Small intestine (tissue), 7 donors: ENCODE data around the gene C11orf68. TPM values are rescaled to one million over a fixed set of nuclear protein-coding genes. Genes with fewer than 3 reads are reported as not detected.

Experiments used
- DNase-seq, 2 donors: peaks; one replicate each; pipeline versions ENCODE4 v3.0.0 to v3.0.0-alpha.2; 2013
- FAIRE-seq: peaks from 2 replicates; lab custom pipeline; 2012; peaks lifted over from hg19 to GRCh38; lab: Jason Lieb, UNC
- H3K27ac ChIP-seq, 3 donors: one replicate each; pipeline ENCODE4 v1.5.1; 2013; ENCODE audit warnings: low read length in 2 of 3, mild to moderate bottlenecking in 2 of 3, control low read depth in 1 of 3, inconsistent platforms in 1 of 3, low read depth in 1 of 3, moderate library complexity in 1 of 3
- H3K27me3 ChIP-seq, 3 donors: one replicate each; pipeline ENCODE4 v1.6.1; 2013; ENCODE audit warnings: low read length in 3 of 3, inconsistent platforms in 1 of 3; ENCODE audit not compliant: control insufficient read depth in 3 of 3, insufficient read depth in 3 of 3
- H3K36me3 ChIP-seq, 3 donors: one replicate each; pipeline ENCODE4 v1.6.1; 2013; ENCODE audit warnings: low read length in 3 of 3, inconsistent platforms in 1 of 3, low read depth in 1 of 3, mild to moderate bottlenecking in 1 of 3, moderate library complexity in 1 of 3; ENCODE audit not compliant: control insufficient read depth in 3 of 3, insufficient read depth in 2 of 3
- H3K4me1 ChIP-seq, 3 donors: one replicate each; pipeline ENCODE4 v1.6.1; 2013; ENCODE audit warnings: low read length in 2 of 3, inconsistent platforms in 1 of 3, low read depth in 1 of 3, mild to moderate bottlenecking in 1 of 3, moderate library complexity in 1 of 3; ENCODE audit not compliant: control insufficient read depth in 3 of 3, insufficient read depth in 2 of 3
- H3K4me3 ChIP-seq, 3 donors: one replicate each; pipeline ENCODE4 v1.5.1; 2013; ENCODE audit warnings: low read length in 3 of 3, control low read depth in 1 of 3, inconsistent platforms in 1 of 3, low read depth in 1 of 3, mild to moderate bottlenecking in 1 of 3, moderate library complexity in 1 of 3
- H3K9me3 ChIP-seq, 2 donors: one replicate each; pipeline ENCODE4 v1.6.1; 2013; ENCODE audit warnings: low read depth in 1 of 2, low read length in 1 of 2; ENCODE audit not compliant: control insufficient read depth in 2 of 2, insufficient read depth in 1 of 2
- WGBS, 3 donors: extraction: QIAGEN DNeasy Blood & Tissue Kit; methylation state at CpG; one replicate each; pipeline ENCODE4 v1.1.7; 2013; 5-methylcytosine and 5-hydroxymethylcytosine counted together
- polyA plus RNA-seq, 4 donors: library from polyadenylated mRNA; stranded (reverse) in 3 of 4; unstranded in 1 of 4; fragments of 200-250 nt in 3 of 4; fragments of 120-200 nt in 1 of 4; gene quantifications; one replicate each; pipeline versions ENCODE4 v1.2.1 to v1.2.3, GENCODE V29; 2013
- donor health status: healthy with polysubstance abuse.
- donor health status: control.
- donor health status: control.
- donor health status: Bipolar disorder and iron deficiency.
- donor health status: healthy.

Gene C11orf68
- polyA plus RNA-seq, 4 donors: 23.9 to 32.7 (median 26.9) TPM

- FAIRE-seq (no peak), DNase-seq (no peak)
- Histone ChIP-seq H3K9me3 (no peaks in the 10 kb centered on the region), H3K27me3 (no peaks in the 10 kb centered on the region), H3K36me3 (peaks cover 0 to 38% (median 3%) of the 10 kb centered on the region in 3 donors), H3K27ac (no peak overlapping the region), H3K4me1 (peaks cover 0 to 17% (median 9%) of the 10 kb centered on the region in 3 donors), H3K4me3 (no peak overlapping the region)
- 78 to 90% (median 82%) methylated on average over 3 of the region's 3 CpGs for WGBS, 3 donors
These were observed 3.7 kb upstream of the C11orf68 start for GRCh38 chr11:65922565-65922964.

- 90 to 95% (median 92%) methylated on average over 7 to 10 of the region's 10 CpGs for WGBS, 3 donors
- FAIRE-seq (no peak), DNase-seq (no peak)
- H3K9me3 ChIP-seq: no peaks in the 10 kb centered on the region
- H3K36me3 ChIP-seq: peaks cover 0 to 45% (median 3%) of the 10 kb centered on the region in 3 donors
- no peak overlapping the region for H3K4me3 ChIP-seq
- H3K4me1 ChIP-seq: peaks cover 3 to 22% (median 14%) of the 10 kb centered on the region in 3 donors
- no peaks in the 10 kb centered on the region for H3K27me3 ChIP-seq
- no peak overlapping the region for H3K27ac ChIP-seq
These were observed 3.0 kb upstream of the C11orf68 start for GRCh38 chr11:65921876-65922275.

DNA sequence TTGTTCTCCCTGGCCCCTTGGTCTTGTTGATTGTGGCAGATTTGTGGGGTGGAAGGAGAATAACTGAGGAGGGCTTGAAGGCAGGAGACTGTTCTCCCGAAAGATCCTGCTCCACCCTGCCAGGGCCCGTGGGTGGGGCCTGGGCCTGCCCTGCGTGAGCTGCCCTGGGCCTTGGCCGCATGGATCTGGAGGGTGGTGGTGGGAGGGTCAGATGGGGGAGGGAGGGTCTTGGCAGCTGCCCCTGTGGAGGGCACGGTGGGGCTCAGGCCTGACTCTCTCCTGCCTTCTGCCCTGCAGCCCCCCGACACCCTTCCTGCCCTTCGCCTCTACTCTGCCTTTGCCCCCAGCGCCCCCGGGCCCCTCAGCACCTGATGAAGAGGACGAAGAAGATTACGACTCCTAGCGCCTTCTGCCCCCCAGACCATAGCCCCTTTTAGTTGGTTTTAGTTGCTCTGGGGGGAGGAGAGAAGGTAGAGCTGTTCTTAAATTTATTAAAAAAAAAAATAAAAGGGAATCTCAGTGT lies 2.2 kb upstream of the C11orf68 start:
- 84 to 88% (median 85%) methylated on average over 11 to 12 of the region's 12 CpGs for WGBS, 3 donors
- no peaks in the 10 kb centered on the region for H3K9me3 ChIP-seq
- FAIRE-seq (no peak), DNase-seq (no peak)
- no peak overlapping the region for H3K27ac ChIP-seq
- H3K36me3 ChIP-seq: peaks cover 0 to 50% (median 3%) of the 10 kb centered on the region in 3 donors
- no peaks in the 10 kb centered on the region for H3K27me3 ChIP-seq
- peaks cover 3 to 22% (median 21%) of the 10 kb centered on the region in 3 donors for H3K4me1 ChIP-seq
- no peak overlapping the region for H3K4me3 ChIP-seq

DNA sequence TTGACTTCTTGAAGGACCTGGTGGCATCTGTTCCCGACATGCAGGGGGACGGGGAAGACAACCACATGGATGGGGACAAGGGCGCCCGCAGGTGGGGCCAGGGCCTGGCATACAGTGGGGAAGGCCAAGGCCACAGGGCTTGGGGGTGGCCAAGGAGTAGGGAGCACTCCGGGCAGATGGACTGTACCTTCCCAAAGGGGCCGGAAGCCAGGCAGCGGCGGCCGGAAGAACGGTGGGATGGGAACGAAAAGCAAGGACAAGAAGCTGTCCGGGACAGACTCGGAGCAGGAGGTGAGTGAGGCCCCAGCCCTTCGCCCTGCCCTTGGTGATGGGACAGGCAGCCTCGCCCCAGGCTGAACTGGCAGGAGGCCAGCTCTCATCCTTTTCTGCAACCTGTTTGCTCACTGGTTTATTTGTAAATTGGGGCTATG lies 1.5 kb upstream of the C11orf68 start:
- Histone ChIP-seq H3K4me3 (peak overlapping the region in 2 of 3 donors; percentile 85 to 90), H3K9me3 (no peaks in the 10 kb centered on the region), H3K36me3 (peaks cover 0 to 50% (median 3%) of the 10 kb centered on the region in 3 donors), H3K4me1 (peaks cover 3 to 22% (median 21%) of the 10 kb centered on the region in 3 donors), H3K27me3 (no peaks in the 10 kb centered on the region), H3K27ac (no peak overlapping the region)
- DNase-seq (no peak), FAIRE-seq (no peak)
- WGBS, 3 donors: 31 to 60% (median 44%) methylated on average over 15 of the region's 15 CpGs

DNA sequence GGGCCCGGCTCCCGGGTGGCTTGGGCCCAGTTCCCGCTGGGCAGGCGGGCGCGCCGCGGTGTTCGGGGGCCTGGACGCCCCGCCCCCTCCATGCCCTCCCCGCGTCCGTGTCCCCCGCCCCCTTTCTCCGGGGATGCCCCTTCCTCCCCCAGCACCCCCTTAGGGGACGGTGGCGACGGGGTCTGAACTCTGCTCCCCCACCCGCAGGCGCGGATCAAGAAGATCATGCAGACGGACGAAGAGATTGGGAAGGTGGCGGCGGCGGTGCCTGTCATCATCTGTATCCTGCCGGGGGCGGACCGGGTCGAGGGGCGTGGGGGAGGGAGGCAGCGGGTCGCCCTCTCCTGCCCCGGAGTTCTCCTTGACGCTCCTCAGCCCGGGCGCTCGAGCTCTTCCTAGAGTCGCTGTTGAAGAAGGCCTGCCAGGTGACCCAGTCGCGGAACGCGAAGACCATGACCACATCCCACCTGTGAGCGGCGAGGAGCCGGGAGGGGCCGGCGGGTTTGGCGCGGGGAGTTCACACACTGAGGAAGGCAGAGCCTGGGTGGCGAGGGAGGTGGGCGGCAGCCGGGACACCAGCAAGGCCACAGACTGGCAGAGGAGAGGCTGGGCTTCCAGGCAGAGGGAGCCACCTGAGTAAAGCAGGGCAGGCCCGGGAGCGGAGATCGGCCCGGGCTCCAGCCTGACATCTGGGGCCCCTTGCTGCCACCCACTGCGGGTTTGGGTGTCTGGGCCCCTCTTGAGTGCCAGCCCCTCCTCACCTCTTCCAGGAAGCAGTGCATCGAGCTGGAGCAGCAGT lies 910 bp upstream of the C11orf68 start:
- 0 to 1% (median 1%) methylated on average over 41 to 60 of the region's 60 CpGs for WGBS, 3 donors
- DNase-seq (peak; percentile 41 to 69), FAIRE-seq (no peak)
- Histone ChIP-seq H3K27ac (peak overlapping the region; percentile 37 to 80 (median 53)), H3K4me3 (peak overlapping the region; percentile 78 to 90 (median 85)), H3K9me3 (no peaks in the 10 kb centered on the region), H3K27me3 (no peaks in the 10 kb centered on the region), H3K4me1 (peaks cover 3 to 22% (median 21%) of the 10 kb centered on the region in 3 donors), H3K36me3 (peaks cover 0 to 48% (median 3%) of the 10 kb centered on the region in 3 donors)

DNA sequence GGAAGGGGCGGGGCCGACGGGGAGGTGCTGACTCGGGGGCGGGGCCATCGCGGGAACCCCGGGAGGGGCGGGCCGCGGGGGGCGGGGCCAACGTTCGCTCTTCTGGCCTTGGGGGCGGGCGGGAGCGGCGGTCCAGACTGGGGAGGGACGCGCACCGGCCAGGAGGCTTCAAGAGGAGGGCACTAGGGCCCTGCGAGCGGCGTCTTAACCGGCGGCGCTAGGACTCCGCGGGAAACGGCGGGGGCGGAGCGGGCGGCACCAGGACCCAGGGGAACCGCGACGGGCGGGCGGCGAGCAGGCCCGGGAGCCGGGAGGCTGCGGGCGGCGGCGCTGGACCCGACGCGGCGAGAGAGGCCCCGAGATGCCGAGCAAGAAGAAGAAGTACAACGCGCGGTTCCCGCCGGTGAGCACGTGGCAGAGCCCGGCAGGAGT lies 295 bp upstream of the C11orf68 start, which contains the start of gene DRAP1:
DRAP1 (plus strand) TSS at position 286 of the 432 bp plus-strand sequence; CDS start at position 362, 76 bp downstream.
- Histone ChIP-seq H3K27me3 (no peaks in the 10 kb centered on the region), H3K4me1 (peaks cover 3 to 22% (median 21%) of the 10 kb centered on the region in 3 donors), H3K9me3 (no peaks in the 10 kb centered on the region), H3K36me3 (peaks cover 0 to 44% (median 3%) of the 10 kb centered on the region in 3 donors), H3K4me3 (peak within 1 kb of the TSS; percentile 78 to 97 (median 90)), H3K27ac (peak within 1 kb of the TSS; percentile 53 to 89 (median 82))
- FAIRE-seq (no peak), DNase-seq (peak; percentile 98 to 99)
- WGBS, 3 donors: 0 to 3% (median 1%) methylated on average over 21 to 59 of the region's 59 CpGs

- Histone ChIP-seq H3K27ac (peak overlapping the region in 1 of 3 donors; percentile 89), H3K36me3 (peaks cover 0 to 38% (median 3%) of the 10 kb centered on the region in 3 donors), H3K9me3 (no peaks in the 10 kb centered on the region), H3K27me3 (no peaks in the 10 kb centered on the region), H3K4me3 (peak overlapping the region in 2 of 3 donors; percentile 82 to 97), H3K4me1 (peaks cover 3 to 22% (median 21%) of the 10 kb centered on the region in 3 donors)
- WGBS, 3 donors: 83 to 87% (median 83%) methylated on average over 32 to 35 of the region's 35 CpGs
- DNase-seq (no peak), FAIRE-seq (no peak)
These were observed 1.2 kb downstream of the C11orf68 start for GRCh38 chr11:65917434-65918210.

GRCh38 chr11:65917077-65917433 lies 1.8 kb downstream of the C11orf68 start:
- Histone ChIP-seq H3K27me3 (no peaks in the 10 kb centered on the region), H3K4me3 (no peak overlapping the region), H3K27ac (peak overlapping the region in 1 of 3 donors; percentile 5), H3K4me1 (peaks cover 3 to 22% (median 21%) of the 10 kb centered on the region in 3 donors), H3K9me3 (no peaks in the 10 kb centered on the region), H3K36me3 (peaks cover 0 to 34% (median 2%) of the 10 kb centered on the region in 3 donors)
- 94 to 98% (median 97%) methylated on average over 3 of the region's 3 CpGs for WGBS, 3 donors
- DNase-seq: no peak
- no peak for FAIRE-seq
